Neural cell (in vitro differentiated cells): Measurements from ENCODE around the gene UACA. TPM values are rescaled to one million over a fixed set of nuclear protein-coding genes. Genes with fewer than 3 reads are reported as not detected.

Experiments used
- H2AFZ ChIP-seq: fragments of 200-600, 300-800 bp; sonication (generic), shearing (Covaris generic); 2 replicates; pipeline ENCODE4 v1.6.0; 2014; ENCODE audit warnings: low read depth, mild to moderate bottlenecking, antibody characterized with exemption, low read length, moderate library complexity
- H3F3A ChIP-seq: fragments of 200-600 bp; shearing (Covaris generic); 2 replicates; pipeline ENCODE4 v1.6.1; 2016; ENCODE audit warnings: mild to moderate bottlenecking, moderate library complexity, mixed read lengths, antibody characterized with exemption, low read length; ENCODE audit not compliant: insufficient read depth, poor library complexity, severe bottlenecking
- H3K27ac ChIP-seq: fragments of 200-600, 300-800 bp; sonication (generic), shearing (Covaris generic); 2 replicates; pipeline ENCODE4 v1.5.1; 2014; ENCODE audit warnings: mild to moderate bottlenecking, low read length, moderate library complexity
- H3K27me3 ChIP-seq: fragments of 300-800, 200-600 bp; sonication (generic), shearing (Covaris generic); 2 replicates; pipeline ENCODE4 v1.6.0; 2014; ENCODE audit warnings: mild to moderate bottlenecking, low read depth, low read length, moderate library complexity; ENCODE audit not compliant: insufficient read depth
- H3K36me3 ChIP-seq: fragments of 300-800, 200-600 bp; sonication (generic), shearing (Covaris generic); 2 replicates; pipeline ENCODE4 v1.5.1; 2014; ENCODE audit warnings: mild to moderate bottlenecking, antibody characterized with exemption, low read length, moderate library complexity; ENCODE audit not compliant: insufficient read depth
- H3K4me2 ChIP-seq: fragments of 300-800, 200-600 bp; sonication (generic), shearing (Covaris generic); 2 replicates; pipeline ENCODE4 v1.6.0; 2014; ENCODE audit warnings: mild to moderate bottlenecking, low read length
- H3K4me3 ChIP-seq: fragments of 300-800, 200-600 bp; sonication (generic), shearing (Covaris generic); 2 replicates; pipeline ENCODE4 v1.5.1; 2014; ENCODE audit warnings: mild to moderate bottlenecking, low read length, moderate library complexity
- H3K79me2 ChIP-seq: fragments of 200-600 bp; shearing (Covaris generic); replicated peaks from 2 replicates; pipeline ENCODE4 v1.6.0; 2014; ENCODE audit warnings: mild to moderate bottlenecking, low read length, moderate library complexity; ENCODE audit not compliant: insufficient read depth
- H3K9ac ChIP-seq: fragments of 300-800, 200-600 bp; sonication (generic), shearing (Covaris generic); 2 replicates; pipeline ENCODE4 v1.6.1; 2016; ENCODE audit warnings: mild to moderate bottlenecking, low read length, mixed read lengths
- H3K9me2 ChIP-seq: fragments of 200-600 bp; shearing (Covaris generic); 2 replicates; pipeline ENCODE4 v1.6.1; 2016; ENCODE audit warnings: mild to moderate bottlenecking, low read length, mixed read lengths; ENCODE audit not compliant: insufficient read depth
- H3K9me3 ChIP-seq: fragments of 200-600, 300-800 bp; sonication (generic), shearing (Covaris generic); 2 replicates; pipeline ENCODE4 v1.6.1; 2016; ENCODE audit warnings: mild to moderate bottlenecking, mixed run types, low read length, moderate library complexity, mixed read lengths
- H4K20me1 ChIP-seq: fragments of 200-600 bp; shearing (Covaris generic); 2 replicates; pipeline ENCODE4 v1.6.1; 2016; ENCODE audit warnings: mild to moderate bottlenecking, mixed run types; ENCODE audit not compliant: insufficient read depth
- CTCF ChIP-seq: fragments of 450-650 bp; IDR thresholded peaks from 2 replicates; pipeline ENCODE4 v1.5.1; 2014; ENCODE audit warnings: antibody characterized with exemption, mild to moderate bottlenecking, moderate library complexity; ENCODE audit not compliant: poor library complexity, severe bottlenecking
- EP300 ChIP-seq: fragments of 450-650 bp; conservative IDR thresholded peaks from 2 replicates; pipeline ENCODE4 v1.6.1; 2014; ENCODE audit warnings: antibody characterized with exemption, mild to moderate bottlenecking, moderate library complexity; ENCODE audit not compliant: poor library complexity, severe bottlenecking
- EZH2 ChIP-seq: fragments of 200-600, 300-800 bp; shearing (Covaris generic), sonication (generic); IDR thresholded peaks from 2 replicates; pipeline ENCODE4 v1.6.1; 2014; ENCODE audit warnings: antibody characterized with exemption, low read length, borderline replicate concordance, mild to moderate bottlenecking; ENCODE audit not compliant: insufficient read depth, poor library complexity, severe bottlenecking
- MXI1 ChIP-seq: fragments of 450-650 bp; conservative IDR thresholded peaks from 2 replicates; pipeline ENCODE4 v1.6.1; 2014; ENCODE audit warnings: antibody characterized with exemption, mild to moderate bottlenecking; ENCODE audit not compliant: poor library complexity, severe bottlenecking
- POLR2AphosphoS5 ChIP-seq: IDR thresholded peaks from 2 replicates; pipeline ENCODE4 v1.6.1; 2012
- RAD21 ChIP-seq: fragments of 450-650 bp; conservative IDR thresholded peaks from 2 replicates; pipeline ENCODE4 v1.6.1; 2014; ENCODE audit warnings: antibody characterized with exemption, mild to moderate bottlenecking, moderate library complexity
- SMC3 ChIP-seq: fragments of 450-650 bp; conservative IDR thresholded peaks from 2 replicates; pipeline ENCODE4 v1.6.1; 2014; ENCODE audit warnings: antibody characterized with exemption, mild to moderate bottlenecking, moderate library complexity; ENCODE audit not compliant: poor library complexity
- TAF1 ChIP-seq: IDR thresholded peaks from 2 replicates; pipeline ENCODE4 v1.6.1; 2012; ENCODE audit warnings: low read depth
- polyA minus RNA-seq: library from RNA; depleted of rRNA, polyadenylated mRNA; stranded (reverse); fragments of >200 nt; gene quantifications from 2 replicates; pipeline ENCODE4 v1.2.3, GENCODE V29; 2014
- polyA plus RNA-seq: library from polyadenylated mRNA; depleted of rRNA; stranded (reverse); fragments of >200 nt; gene quantifications from 2 replicates; pipeline ENCODE4 v1.2.3, GENCODE V29; 2014
- TF ChIP-seq, protein P1 (sequence below): IDR thresholded peaks from 2 replicates; pipeline ENCODE4 v1.6.1; 2012; ENCODE audit warnings: borderline replicate concordance

UACA gene
- polyA plus RNA-seq (0.10 and 5.1 TPM in 2 replicates), polyA minus RNA-seq (1.2 and 1.9 TPM in 2 replicates)

DNA sequence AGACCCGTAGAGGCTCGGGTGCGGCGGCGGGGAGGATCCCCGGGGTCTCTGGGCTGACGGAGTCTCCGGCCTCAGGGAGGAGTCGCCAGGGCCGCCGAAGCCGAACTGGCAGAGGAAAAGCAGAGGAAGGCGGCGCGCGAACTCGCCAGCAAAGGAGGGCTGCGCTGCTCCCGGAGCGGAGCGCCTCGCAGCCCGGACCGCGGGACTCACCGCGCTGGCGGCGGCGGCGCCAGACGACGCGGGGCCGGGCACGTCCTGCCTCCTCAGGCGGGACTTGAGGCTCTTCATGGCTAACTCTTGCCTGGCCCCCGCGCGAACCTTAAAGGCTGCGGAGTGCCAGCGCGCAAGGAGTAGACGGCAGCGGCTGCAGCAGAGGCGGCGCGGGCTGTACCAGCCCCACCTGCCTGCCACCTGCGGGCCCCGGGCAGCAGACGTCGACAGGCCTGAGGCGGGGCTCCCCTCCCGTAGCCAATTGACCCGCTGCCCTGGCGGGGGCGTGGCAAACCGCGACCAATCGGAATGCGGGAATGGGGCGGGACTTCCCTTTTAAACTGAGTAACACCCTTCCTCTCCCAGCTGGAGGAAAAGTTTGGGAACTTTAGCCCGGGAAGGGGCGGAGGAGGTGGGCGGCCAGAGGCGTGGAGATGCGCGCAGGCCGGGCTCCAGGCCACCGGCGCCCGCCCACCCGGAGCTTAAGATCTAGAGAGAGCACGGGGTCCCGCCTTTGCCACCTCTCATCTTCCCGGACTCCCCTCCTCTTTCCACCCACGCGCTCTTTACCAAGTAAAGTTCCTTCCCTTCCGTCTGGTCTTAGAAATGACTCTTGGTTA is at the start of gene UACA:
Gene UACA (minus strand): TSS at position 439 of the 830 bp plus-strand sequence. CDS start 151 bp downstream, at position 288.
- TF ChIP-seq POLR2AphosphoS5 (peak; percentile 20), RAD21 (peak; percentile 37), SMC3 (no peak), EZH2 (no peak), MXI1 (peak; percentile 91), EP300 (no peak), TAF1 (no peak), CTCF (peak; percentile 54)
- TF ChIP-seq, protein P1, sequence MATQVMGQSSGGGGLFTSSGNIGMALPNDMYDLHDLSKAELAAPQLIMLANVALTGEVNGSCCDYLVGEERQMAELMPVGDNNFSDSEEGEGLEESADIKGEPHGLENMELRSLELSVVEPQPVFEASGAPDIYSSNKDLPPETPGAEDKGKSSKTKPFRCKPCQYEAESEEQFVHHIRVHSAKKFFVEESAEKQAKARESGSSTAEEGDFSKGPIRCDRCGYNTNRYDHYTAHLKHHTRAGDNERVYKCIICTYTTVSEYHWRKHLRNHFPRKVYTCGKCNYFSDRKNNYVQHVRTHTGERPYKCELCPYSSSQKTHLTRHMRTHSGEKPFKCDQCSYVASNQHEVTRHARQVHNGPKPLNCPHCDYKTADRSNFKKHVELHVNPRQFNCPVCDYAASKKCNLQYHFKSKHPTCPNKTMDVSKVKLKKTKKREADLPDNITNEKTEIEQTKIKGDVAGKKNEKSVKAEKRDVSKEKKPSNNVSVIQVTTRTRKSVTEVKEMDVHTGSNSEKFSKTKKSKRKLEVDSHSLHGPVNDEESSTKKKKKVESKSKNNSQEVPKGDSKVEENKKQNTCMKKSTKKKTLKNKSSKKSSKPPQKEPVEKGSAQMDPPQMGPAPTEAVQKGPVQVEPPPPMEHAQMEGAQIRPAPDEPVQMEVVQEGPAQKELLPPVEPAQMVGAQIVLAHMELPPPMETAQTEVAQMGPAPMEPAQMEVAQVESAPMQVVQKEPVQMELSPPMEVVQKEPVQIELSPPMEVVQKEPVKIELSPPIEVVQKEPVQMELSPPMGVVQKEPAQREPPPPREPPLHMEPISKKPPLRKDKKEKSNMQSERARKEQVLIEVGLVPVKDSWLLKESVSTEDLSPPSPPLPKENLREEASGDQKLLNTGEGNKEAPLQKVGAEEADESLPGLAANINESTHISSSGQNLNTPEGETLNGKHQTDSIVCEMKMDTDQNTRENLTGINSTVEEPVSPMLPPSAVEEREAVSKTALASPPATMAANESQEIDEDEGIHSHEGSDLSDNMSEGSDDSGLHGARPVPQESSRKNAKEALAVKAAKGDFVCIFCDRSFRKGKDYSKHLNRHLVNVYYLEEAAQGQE, result no peak
- Histone ChIP-seq H3K4me2 (peak within 1 kb of the TSS; percentile 91), H3K27ac (no peak within 1 kb of the TSS), H3K9ac (peak within 1 kb of the TSS; percentile 9), H3F3A (no peaks in the 10 kb centered on the region), H3K9me2 (no peaks in the 10 kb centered on the region), H4K20me1 (no peaks in the 10 kb centered on the region), H3K27me3 (peaks cover 22% of the 10 kb centered on the region), H3K4me3 (peak within 1 kb of the TSS; percentile 80), H3K36me3 (no peaks in the 10 kb centered on the region), H3K9me3 (no peaks in the 10 kb centered on the region), H2AFZ (no peak within 1 kb of the TSS), H3K79me2 (no peaks in the 10 kb centered on the region)

GRCh38 chr15:70812827-70813364 is 49.5 kb upstream of the UACA start:
- H3K79me2 ChIP-seq, result no peaks in the 10 kb centered on the region
- H2AFZ ChIP-seq, result no peak overlapping the region
- no peak for TF ChIP-seq RAD21
- H3K4me2 ChIP-seq, result no peak overlapping the region
- no peaks in the 10 kb centered on the region for H3K27me3 ChIP-seq
- H3K9me3 ChIP-seq, result no peaks in the 10 kb centered on the region
- H3K9me2 ChIP-seq, result no peaks in the 10 kb centered on the region
- H3K36me3 ChIP-seq, result no peaks in the 10 kb centered on the region
- no peaks in the 10 kb centered on the region for H4K20me1 ChIP-seq
- no peaks in the 10 kb centered on the region for H3F3A ChIP-seq
- no peak overlapping the region for H3K9ac ChIP-seq
- H3K4me3 ChIP-seq, result no peak overlapping the region
- no peak overlapping the region for H3K27ac ChIP-seq
